Psoas muscle (tissue), 8 donors: ENCODE data around the gene RBM12. TPM values are rescaled to one million over a fixed set of nuclear protein-coding genes. Genes with fewer than 3 reads are reported as not detected.

ENCODE experiments used
- ATAC-seq, 4 donors: fragments of 200-7000 bp; cut with Tn5 transposase; one replicate each; pipeline ENCODE4 v1.9.1; 2020; ENCODE audit warnings: moderate library complexity in 3 of 4, mild to moderate bottlenecking in 2 of 4
- DNase-seq, 2 donors: peaks; one replicate each; pipeline ENCODE4 v3.0.0-alpha.2; 2020
- H3K27ac ChIP-seq: fragments of 200-600 bp; one replicate; pipeline ENCODE4 v1.8.0; 2022
- H3K27me3 ChIP-seq, 3 donors: fragments of 200-600 bp in 1 of 3; one replicate each; pipeline versions ENCODE4 v1.6.1 to v1.8.0; 2013 to 2022; ENCODE audit warnings: low read length in 2 of 3, mild to moderate bottlenecking in 2 of 3, moderate library complexity in 1 of 3; ENCODE audit not compliant: insufficient read depth in 3 of 3
- H3K36me3 ChIP-seq, 2 donors: fragments of 200-600 bp in 1 of 2; one replicate each; pipeline versions ENCODE4 v1.6.1 to v1.8.0; 2013 to 2022; ENCODE audit warnings: low read depth in 1 of 2, mild to moderate bottlenecking in 1 of 2, moderate library complexity in 1 of 2; ENCODE audit not compliant: insufficient read depth in 1 of 2
- H3K4me1 ChIP-seq: fragments of 200-600 bp; one replicate; pipeline ENCODE4 v1.8.0; 2022
- H3K4me3 ChIP-seq: fragments of 200-600 bp; one replicate; pipeline ENCODE4 v1.8.0; 2022; ENCODE audit warnings: mild to moderate bottlenecking
- H3K9me3 ChIP-seq: fragments of 200-600 bp; one replicate; pipeline ENCODE4 v1.8.0; 2022
- WGBS, 3 donors: extraction: QIAGEN DNeasy Blood & Tissue Kit; methylation state at CpG; one replicate each; pipeline versions ENCODE4 v1.1.6 to v1.1.7; 2013; 5-methylcytosine and 5-hydroxymethylcytosine counted together
- intact Hi-C, 2 donors: fragments of 100-400 bp; cut with DNase I; formaldehyde crosslinking; loops; one replicate each; pipeline versions ENCODE4 v1.11.0 to v1.14.2; 2022
- polyA plus RNA-seq, 3 donors: library from polyadenylated mRNA; stranded (reverse); fragments of 200-250 nt; gene quantifications; one replicate each; pipeline ENCODE4 v1.2.3, GENCODE V29; 2013
- total RNA-seq, 4 donors: library from RNA; stranded (reverse); fragmentation: NEBNext Ultra II Directional in 2 of 4; extraction: Animal tissue kit (Norgen Biotek cat#: 25700) in 2 of 4; gene quantifications; one replicate each; pipeline versions ENCODE4 v1.2.1 to v1.2.4, GENCODE V29; 2021 to 2023
- TF ChIP-seq, protein P1 (sequence below): fragments of 200-600 bp; IDR thresholded peaks from one replicate; pipeline ENCODE4 v1.8.0; 2022; ENCODE audit warnings: antibody characterized with exemption
- donor health status: healthy with polysubstance abuse.
- donor health status: DM: no; HTN: no; CAD: no; lungs with moderate emphysema.
- donor health status: Bipolar disorder and iron deficiency.
- donor health status: healthy.
- donor health status: DM: yes; HTN: yes; CAD: no.
- donor health status: DM: no; HTN: no; CAD: no.
- donor health status: DM: no; HTN: no; CAD: no.
- donor health status: DM: yes; HTN: yes; CAD: no.

The RBM12 gene
- total and polyA plus RNA-seq, 7 donors, result 5.3 to 61.5 (median 22.5) TPM

DNA sequence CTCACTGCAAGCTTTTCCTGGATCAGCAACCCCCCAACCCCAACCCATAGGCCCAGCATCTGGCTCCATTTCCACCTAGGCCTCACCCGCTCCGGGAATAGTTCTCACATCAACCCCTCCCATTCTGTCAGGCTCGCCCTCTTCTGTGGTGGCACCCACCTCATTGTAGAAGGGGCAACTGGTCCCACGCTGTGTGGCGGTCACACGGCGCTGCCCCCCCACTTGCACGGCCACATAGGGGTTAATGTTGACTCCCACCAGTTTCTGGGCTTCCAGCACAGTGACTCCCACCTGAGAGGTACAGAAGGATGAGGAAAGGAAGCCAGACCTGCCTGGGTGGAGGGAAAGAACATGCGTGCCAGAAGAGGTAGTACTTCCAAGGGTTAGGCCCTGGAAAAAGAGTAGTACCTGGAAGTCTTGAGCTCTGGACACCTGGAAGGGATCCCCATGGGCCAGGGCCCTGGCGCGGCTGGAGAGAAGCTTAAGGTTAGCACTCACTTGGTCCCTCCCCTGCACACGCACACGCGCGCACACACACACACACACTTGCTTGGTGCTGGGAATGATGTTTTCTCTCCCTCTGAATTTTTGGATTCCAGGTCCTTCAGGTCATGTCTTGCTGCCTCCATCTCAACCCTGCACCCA is 61.7 kb downstream of the RBM12 start:
- intact Hi-C loops, result loop anchor here (5.0 to 10.0 kb wide), 2 partner anchors 92 to 284 kb away; partner anchors contain the start of genes NFS1 (in 1 of the 2) and ROMO1 (in 1 of the 2)
- Histone ChIP-seq H3K9me3 (no peaks in the 10 kb centered on the region), H3K4me3 (no peak overlapping the region), H3K27me3 (peaks cover 0 to 11% (median 0%) of the 10 kb centered on the region in 3 donors), H3K36me3 (no peaks in the 10 kb centered on the region), H3K4me1 (peaks cover 11% of the 10 kb centered on the region), H3K27ac (no peak overlapping the region)
- peak in 1 of 2 donors; percentile 36 for DNase-seq
- 89 to 95% (median 94%) methylated on average over 15 of the region's 15 CpGs for WGBS, 3 donors
- TF ChIP-seq, protein P1, sequence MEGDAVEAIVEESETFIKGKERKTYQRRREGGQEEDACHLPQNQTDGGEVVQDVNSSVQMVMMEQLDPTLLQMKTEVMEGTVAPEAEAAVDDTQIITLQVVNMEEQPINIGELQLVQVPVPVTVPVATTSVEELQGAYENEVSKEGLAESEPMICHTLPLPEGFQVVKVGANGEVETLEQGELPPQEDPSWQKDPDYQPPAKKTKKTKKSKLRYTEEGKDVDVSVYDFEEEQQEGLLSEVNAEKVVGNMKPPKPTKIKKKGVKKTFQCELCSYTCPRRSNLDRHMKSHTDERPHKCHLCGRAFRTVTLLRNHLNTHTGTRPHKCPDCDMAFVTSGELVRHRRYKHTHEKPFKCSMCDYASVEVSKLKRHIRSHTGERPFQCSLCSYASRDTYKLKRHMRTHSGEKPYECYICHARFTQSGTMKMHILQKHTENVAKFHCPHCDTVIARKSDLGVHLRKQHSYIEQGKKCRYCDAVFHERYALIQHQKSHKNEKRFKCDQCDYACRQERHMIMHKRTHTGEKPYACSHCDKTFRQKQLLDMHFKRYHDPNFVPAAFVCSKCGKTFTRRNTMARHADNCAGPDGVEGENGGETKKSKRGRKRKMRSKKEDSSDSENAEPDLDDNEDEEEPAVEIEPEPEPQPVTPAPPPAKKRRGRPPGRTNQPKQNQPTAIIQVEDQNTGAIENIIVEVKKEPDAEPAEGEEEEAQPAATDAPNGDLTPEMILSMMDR, result no peak
- ATAC-seq, result no peak

DNA sequence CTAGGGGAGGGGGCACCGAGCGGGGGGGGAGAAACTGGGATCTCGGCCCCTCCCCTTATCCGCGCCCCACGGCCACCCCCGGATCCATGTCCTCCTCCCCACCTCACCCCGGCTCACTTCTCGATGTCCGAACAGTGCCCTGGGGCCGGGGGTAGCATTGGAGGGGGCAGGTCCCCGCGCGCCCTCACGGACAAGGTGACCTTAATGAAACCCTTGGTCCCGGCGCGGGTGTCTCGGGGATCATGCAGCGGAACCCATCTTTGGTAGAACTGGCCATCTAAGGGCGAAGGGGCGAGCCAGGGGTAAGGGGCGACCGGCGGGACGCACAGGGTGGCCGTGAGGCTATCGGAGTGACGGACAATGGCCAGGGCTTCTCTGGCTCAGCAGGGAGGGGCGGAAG is 62.7 kb downstream of the RBM12 start:
- H3K4me1 ChIP-seq, result peaks cover 11% of the 10 kb centered on the region
- no peaks in the 10 kb centered on the region for H3K36me3 ChIP-seq
- H3K27me3 ChIP-seq, result peaks cover 0 to 11% (median 1%) of the 10 kb centered on the region in 3 donors
- TF ChIP-seq, protein P1, result no peak
- no peak overlapping the region for H3K27ac ChIP-seq
- peak overlapping the region; percentile 67 for H3K4me3 ChIP-seq
- ATAC-seq (no peak), DNase-seq (peak in 1 of 2 donors; percentile 51)
- no peaks in the 10 kb centered on the region for H3K9me3 ChIP-seq
- intact Hi-C loops, result loop anchor here (5.0 to 10.0 kb wide), 2 partner anchors 93 to 285 kb away; partner anchors contain the start of genes NFS1 (in 1 of the 2) and ROMO1 (in 1 of the 2)
- 23 to 42% (median 27%) methylated on average over 24 to 30 of the region's 30 CpGs for WGBS, 3 donors

DNA sequence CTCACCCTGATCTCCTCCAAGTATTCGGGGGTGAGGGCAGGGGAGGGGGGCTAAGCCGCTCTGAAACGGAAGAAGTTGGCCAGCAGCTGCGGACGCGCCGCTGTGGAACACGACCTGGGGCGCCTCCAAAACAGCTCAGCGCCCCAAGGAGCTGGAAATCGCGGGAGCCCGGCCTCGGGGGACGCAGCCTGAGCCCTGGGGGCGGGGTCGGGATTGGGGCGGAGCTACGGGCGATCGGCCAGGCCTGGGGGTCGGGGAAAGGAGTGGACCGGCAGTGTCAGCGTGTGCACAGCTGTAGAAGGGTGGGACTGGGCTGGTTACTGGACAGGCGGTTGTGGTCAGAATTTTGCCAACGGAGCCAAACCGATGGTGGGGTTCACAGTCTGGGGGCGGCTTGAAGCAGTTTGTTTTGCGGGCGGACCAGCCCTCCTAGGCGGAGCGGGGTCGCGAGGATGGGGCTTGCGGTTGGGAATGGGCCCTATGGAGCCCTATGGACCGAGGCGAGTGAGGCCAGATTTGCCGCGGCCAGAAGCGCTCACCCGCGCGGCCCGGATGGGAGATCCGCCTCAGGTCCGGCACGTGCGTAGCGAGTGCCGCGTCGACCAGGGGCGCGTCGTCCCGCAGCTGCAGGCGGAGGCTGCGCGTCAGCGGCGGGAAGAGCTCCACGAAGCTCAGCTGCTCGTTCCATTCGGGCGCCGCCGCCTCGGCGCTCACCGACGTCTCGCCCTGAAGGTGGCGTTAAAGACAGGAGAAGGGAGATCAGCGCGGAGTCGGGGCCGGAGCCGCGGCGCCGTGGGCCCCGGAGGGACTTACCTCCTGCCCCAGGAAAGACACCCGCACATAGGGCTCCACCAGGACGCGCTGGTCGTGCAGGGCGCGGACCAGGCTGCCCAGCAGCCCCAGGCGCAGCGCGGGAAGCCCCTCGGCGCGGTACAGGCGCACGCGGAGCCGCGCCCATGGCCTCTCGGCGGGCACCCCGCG is 63.4 kb downstream of the RBM12 start:
- TF ChIP-seq, protein P1, result peak; percentile 57
- H3K27ac ChIP-seq, result no peak overlapping the region
- peak; percentile 77 to 92 for DNase-seq
- peaks cover 11% of the 10 kb centered on the region for H3K4me1 ChIP-seq
- H3K4me3 ChIP-seq, result peak overlapping the region; percentile 67
- H3K36me3 ChIP-seq, result no peaks in the 10 kb centered on the region
- H3K27me3 ChIP-seq, result peaks cover 0 to 11% (median 1%) of the 10 kb centered on the region in 3 donors
- peak; percentile 86 to 97 (median 95) for ATAC-seq
- 1% methylated on average over 75 to 103 of the region's 103 CpGs for WGBS, 3 donors
- no peaks in the 10 kb centered on the region for H3K9me3 ChIP-seq
- intact Hi-C loops, result loop anchor here (5.0 to 10.0 kb wide), 2 partner anchors 94 to 286 kb away; partner anchors contain the start of genes NFS1 (in 1 of the 2) and ROMO1 (in 1 of the 2)

DNA sequence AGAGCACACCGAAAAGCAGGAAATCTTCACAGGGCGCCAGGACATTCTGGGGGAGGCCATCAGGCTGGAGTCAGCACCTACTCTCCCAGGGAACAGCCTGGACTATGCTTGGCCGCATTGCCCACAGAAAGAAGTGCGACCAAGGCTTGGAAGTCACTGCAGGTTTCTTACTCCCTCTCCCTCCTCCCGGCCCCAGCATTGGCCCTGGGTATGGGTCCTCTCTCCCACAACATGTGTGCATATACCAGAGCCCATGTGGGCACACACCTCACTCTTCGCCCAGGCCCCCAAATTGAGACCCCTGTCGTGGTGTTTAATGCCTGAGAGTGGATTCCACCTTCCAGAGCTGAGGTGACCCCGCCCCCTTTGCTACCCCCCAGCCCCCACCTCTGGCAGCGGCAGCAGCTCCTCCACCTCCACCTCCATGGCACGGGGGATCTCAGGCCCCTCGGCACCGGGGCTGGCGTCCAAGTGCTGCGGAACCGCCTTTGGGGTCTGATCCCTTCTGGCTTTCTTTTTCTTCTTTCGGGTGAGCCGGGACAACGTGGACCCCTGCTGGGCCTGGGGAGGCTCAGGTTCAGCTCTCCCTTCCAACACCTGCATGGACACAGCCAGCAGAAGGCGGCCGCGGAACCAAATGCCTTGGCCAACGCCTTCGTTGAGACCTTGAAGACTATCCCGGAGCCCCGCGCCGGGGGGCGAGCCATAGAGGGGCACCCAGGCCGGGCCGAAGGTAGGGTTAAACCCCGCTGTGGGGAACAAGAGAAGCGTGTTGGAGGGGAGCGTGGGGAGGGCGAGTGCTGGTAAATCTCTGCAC is 64.3 kb downstream of the RBM12 start:
- Histone ChIP-seq H3K4me1 (peaks cover 11% of the 10 kb centered on the region), H3K4me3 (peak overlapping the region; percentile 67), H3K27me3 (peaks cover 0 to 11% (median 1%) of the 10 kb centered on the region in 3 donors), H3K9me3 (no peaks in the 10 kb centered on the region), H3K27ac (no peak overlapping the region), H3K36me3 (no peaks in the 10 kb centered on the region)
- TF ChIP-seq, protein P1, result no peak
- DNase-seq, result peak in 1 of 2 donors; percentile 50
- intact Hi-C loops, result loop anchor here (5.0 to 10.0 kb wide), 2 partner anchors 94 to 287 kb away; partner anchors contain the start of genes NFS1 (in 1 of the 2) and ROMO1 (in 1 of the 2)
- WGBS, 3 donors, result 26 to 31% (median 29%) methylated on average over 32 to 34 of the region's 34 CpGs
- ATAC-seq, result peak in 3 of 4 donors; percentile 1 to 3 (median 3)
